Colonic mucosa (tissue), 4 donors: ENCODE measurements around the gene CRKL. TPM values are rescaled to one million over a fixed set of nuclear protein-coding genes. Genes with fewer than 3 reads are reported as not detected.

Source experiments
- DNase-seq: peaks from one replicate; pipeline ENCODE4 v3.0.0-alpha.2; 2020
- H3K27ac ChIP-seq: fragments of 200-600 bp; one replicate; pipeline ENCODE4 v1.8.0; 2021
- H3K27me3 ChIP-seq: fragments of 200-600 bp; one replicate; pipeline ENCODE4 v1.8.0; 2021
- H3K36me3 ChIP-seq: fragments of 200-600 bp; one replicate; pipeline ENCODE4 v1.8.0; 2021
- H3K4me1 ChIP-seq: fragments of 200-600 bp; one replicate; pipeline ENCODE4 v1.8.0; 2021; ENCODE audit warnings: mild to moderate bottlenecking
- H3K4me3 ChIP-seq: fragments of 200-600 bp; one replicate; pipeline ENCODE4 v1.8.0; 2021
- H3K9ac ChIP-seq, 2 donors: one replicate each; pipeline ENCODE4 v1.7.0; 2013; ENCODE audit warnings: control low read depth in 2 of 2, low read depth in 2 of 2, low read length in 2 of 2
- H3K9me3 ChIP-seq: fragments of 200-600 bp; one replicate; pipeline ENCODE4 v1.8.0; 2021
- intact Hi-C: fragments of 100-400 bp; cut with DNase I; formaldehyde crosslinking; loops from one replicate; pipeline ENCODE4 v1.14.1; 2022
- total RNA-seq, 2 donors: library from RNA; stranded (reverse); fragmentation: NEBNext Ultra II Directional in 1 of 2; extraction: Animal tissue kit (Norgen Biotek cat#: 25700) in 1 of 2; gene quantifications; one replicate each; pipeline ENCODE4 v1.2.1, GENCODE V29; 2021
- TF ChIP-seq, protein P1 (sequence below): fragments of 200-600 bp; IDR thresholded peaks from one replicate; pipeline ENCODE4 v1.8.0; 2022; ENCODE audit warnings: antibody characterized with exemption, mild to moderate bottlenecking
- donor health status: healthy.
- donor health status: DM: no; HTN: no; CAD: no.
- donor health status: DM: no; HTN: no; CAD: no.

Gene CRKL
- total RNA-seq, 2 donors from 2014 or later: 63.6 to 82.5 TPM

DNA sequence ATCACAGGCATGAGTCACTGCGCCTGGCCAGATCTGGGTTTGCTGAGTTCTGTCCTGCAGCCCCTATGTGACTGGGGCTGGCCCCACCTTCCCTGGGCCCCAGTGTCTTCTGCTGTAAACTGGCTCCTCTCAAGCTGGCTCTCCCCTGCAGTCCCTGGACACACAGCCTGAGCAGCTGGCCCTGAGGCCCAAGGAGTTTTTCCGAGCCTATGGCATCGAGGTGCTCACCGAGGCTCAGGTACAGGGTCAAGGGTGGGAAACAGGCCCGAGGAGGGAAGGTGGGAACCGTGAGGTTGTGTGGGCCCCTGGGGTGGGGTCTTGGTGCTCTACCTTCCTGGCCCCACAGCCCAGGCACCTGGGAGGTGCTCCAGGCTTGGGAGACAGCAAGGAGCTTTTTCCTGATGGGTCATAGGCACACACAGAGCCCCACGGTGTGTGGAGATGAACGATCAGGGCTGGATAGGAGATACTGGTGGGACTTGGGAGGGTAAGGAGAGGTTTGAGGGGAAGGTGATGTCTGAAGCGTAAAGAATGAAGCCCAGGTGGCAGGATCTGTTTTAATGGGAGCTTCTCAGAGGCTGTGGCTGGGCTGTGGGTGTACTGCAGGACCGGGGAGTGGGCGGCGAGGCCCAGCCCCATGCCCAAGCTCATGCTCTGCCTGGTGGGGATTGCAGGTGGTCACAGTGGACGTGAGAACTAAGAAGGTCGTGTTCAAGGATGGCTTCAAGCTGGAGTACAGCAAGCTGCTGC, 58.5 kb downstream of the CRKL start:
- Histone ChIP-seq H3K4me3 (no peak overlapping the region), H3K27ac (no peak overlapping the region), H3K27me3 (no peaks in the 10 kb centered on the region), H3K9me3 (no peaks in the 10 kb centered on the region), H3K4me1 (no peaks in the 10 kb centered on the region), H3K9ac (no peak overlapping the region), H3K36me3 (no peaks in the 10 kb centered on the region)
- TF ChIP-seq, protein P1, sequence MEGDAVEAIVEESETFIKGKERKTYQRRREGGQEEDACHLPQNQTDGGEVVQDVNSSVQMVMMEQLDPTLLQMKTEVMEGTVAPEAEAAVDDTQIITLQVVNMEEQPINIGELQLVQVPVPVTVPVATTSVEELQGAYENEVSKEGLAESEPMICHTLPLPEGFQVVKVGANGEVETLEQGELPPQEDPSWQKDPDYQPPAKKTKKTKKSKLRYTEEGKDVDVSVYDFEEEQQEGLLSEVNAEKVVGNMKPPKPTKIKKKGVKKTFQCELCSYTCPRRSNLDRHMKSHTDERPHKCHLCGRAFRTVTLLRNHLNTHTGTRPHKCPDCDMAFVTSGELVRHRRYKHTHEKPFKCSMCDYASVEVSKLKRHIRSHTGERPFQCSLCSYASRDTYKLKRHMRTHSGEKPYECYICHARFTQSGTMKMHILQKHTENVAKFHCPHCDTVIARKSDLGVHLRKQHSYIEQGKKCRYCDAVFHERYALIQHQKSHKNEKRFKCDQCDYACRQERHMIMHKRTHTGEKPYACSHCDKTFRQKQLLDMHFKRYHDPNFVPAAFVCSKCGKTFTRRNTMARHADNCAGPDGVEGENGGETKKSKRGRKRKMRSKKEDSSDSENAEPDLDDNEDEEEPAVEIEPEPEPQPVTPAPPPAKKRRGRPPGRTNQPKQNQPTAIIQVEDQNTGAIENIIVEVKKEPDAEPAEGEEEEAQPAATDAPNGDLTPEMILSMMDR: no peak
- no peak for DNase-seq
- intact Hi-C loops: no loop called here

DNA sequence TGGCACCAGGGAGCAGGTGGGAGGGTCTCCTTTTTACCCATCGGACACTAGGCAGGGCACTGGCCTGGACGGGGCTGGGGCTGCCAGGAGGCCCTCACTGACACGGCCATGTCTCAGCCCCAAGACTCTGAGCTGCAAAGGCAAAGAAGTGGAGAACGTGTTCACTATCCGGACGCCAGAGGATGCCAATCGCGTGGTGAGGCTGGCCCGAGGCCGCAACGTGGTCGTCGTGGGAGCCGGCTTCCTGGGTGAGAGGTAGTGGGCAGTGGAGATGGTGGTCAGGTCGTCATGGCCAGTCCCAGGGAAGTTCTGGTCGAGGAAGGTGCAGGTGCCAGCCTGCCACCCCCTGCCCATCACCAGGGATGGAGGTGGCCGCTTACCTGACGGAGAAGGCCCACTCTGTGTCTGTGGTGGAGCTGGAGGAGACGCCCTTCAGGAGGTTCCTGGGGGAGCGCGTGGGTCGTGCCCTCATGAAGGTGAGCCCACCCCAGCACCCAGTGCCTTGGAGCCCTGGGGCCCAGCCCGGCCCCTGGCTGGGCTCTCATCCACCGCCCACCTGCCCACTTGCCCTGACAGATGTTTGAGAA, 59.2 kb downstream of the CRKL start:
- no peak for DNase-seq
- Histone ChIP-seq H3K4me3 (no peak overlapping the region), H3K36me3 (no peaks in the 10 kb centered on the region), H3K9me3 (no peaks in the 10 kb centered on the region), H3K27ac (no peak overlapping the region), H3K27me3 (no peaks in the 10 kb centered on the region), H3K4me1 (peaks cover 5% of the 10 kb centered on the region), H3K9ac (no peak overlapping the region)
- TF ChIP-seq, protein P1: no peak
- intact Hi-C loops: no loop called here

DNA sequence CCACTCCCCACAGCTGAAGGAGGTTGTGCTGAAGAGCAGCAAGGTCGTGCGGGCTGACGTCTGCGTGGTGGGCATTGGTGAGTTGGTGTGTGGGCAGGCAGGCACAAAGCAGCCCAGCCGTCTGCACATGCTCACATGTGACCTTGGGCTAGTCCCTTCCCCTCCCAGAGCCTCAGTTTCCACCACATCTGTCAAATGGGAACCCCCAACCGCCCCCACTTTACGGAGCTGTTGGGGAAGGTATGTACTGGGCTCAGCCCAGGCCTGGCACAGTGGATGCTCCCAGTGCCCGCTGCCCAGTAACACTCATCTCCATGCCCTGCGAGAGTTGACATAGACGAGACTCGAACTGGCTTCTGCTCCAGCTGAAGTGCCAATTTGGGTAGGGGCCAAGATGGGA, 59.8 kb downstream of the CRKL start:
- Histone ChIP-seq H3K4me3 (no peak overlapping the region), H3K27me3 (no peaks in the 10 kb centered on the region), H3K9me3 (no peaks in the 10 kb centered on the region), H3K4me1 (peaks cover 7% of the 10 kb centered on the region), H3K36me3 (no peaks in the 10 kb centered on the region), H3K27ac (no peak overlapping the region), H3K9ac (no peak overlapping the region)
- TF ChIP-seq, protein P1: no peak
- no peak for DNase-seq
- intact Hi-C loops: no loop called here

DNA sequence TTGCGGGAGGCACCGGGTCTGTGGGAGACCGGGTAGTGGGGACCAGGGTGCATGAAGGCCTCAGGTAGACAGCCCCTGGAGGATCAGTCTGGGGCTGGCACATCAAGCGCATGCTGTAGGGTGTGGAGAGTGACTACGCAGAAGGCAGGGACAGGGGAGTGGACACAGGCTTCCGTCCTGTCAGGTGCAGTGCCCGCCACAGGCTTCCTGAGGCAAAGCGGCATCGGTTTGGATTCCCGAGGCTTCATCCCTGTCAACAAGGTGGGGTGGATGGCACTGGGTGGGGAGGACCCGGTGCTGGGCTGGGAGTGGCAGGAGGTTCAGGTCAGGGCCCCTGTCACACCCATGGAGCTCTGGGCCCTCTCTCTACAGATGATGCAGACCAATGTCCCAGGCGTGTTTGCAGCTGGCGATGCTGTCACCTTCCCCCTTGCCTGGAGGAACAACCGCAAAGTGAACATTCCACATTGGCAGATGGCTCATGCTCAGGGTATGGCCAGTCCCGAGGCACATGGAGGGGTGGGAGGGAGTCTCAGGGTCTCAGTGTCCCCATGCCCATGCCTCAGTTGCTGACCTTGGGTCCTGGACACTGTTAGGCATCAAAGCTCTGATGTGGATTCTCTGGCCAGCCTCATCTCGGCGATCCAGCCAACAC, 60.4 kb downstream of the CRKL start:
- no peak overlapping the region for H3K4me3 ChIP-seq
- no peaks in the 10 kb centered on the region for H3K36me3 ChIP-seq
- H3K9me3 ChIP-seq: no peaks in the 10 kb centered on the region
- DNase-seq: no peak
- TF ChIP-seq, protein P1: no peak
- H3K4me1 ChIP-seq: peaks cover 7% of the 10 kb centered on the region
- no peaks in the 10 kb centered on the region for H3K27me3 ChIP-seq
- no peak overlapping the region for H3K9ac ChIP-seq
- intact Hi-C loops: no loop called here
- no peak overlapping the region for H3K27ac ChIP-seq

DNA sequence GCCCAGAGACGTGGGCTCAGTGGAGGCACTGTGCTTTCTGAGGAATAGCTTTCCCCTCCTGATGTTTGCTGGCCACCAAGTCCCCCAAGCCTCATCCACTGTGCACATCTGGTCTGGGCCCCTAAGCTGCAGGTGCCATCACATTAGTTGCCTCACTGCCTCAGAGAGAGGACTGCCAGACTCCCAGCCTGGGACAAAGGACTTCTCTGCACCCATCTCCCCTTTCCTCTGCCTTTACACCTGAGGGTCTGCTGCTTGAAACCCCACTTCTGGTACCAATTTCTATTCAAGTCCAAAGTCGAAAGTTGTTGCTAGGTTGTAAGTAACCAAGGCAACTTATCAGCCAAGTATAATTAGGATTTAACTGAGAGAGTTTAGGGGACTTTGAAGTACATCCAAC, 61.2 kb downstream of the CRKL start:
- no peaks in the 10 kb centered on the region for H3K27me3 ChIP-seq
- TF ChIP-seq, protein P1: no peak
- H3K36me3 ChIP-seq: no peaks in the 10 kb centered on the region
- no peak for DNase-seq
- no peak overlapping the region for H3K4me3 ChIP-seq
- no peak overlapping the region for H3K9ac ChIP-seq
- H3K9me3 ChIP-seq: no peaks in the 10 kb centered on the region
- H3K27ac ChIP-seq: no peak overlapping the region
- H3K4me1 ChIP-seq: peaks cover 12% of the 10 kb centered on the region
- intact Hi-C loops: no loop called here
